A549 (cell line): ENCODE data around the gene TJP1. TPM values are rescaled to one million over a fixed set of nuclear protein-coding genes. Genes with fewer than 3 reads are reported as not detected.

Experiments
- ATAC-seq, 2 experiments: fragments of 200-7000 bp in 1 of 2; fragments of >200 bp in 1 of 2; cut with Nextera tagmentation in 1 of 2; cut with Tn5 transposase in 1 of 2; 3 replicates each; pipeline versions ENCODE4 v1.8.0 to v1.9.1; 2018 to 2020; ENCODE audit warnings: mild to moderate bottlenecking in 1 of 2, moderate library complexity in 1 of 2
- CTCF ChIA-PET: fragments of 300-600 bp; sonication (Branson Sonifier 250); formaldehyde crosslinking; extraction: SDS; loops from one replicate; lab custom pipeline; 2021; ENCODE audit warnings: antibody characterized with exemption, inconsistent platforms; lab: Yijun Ruan, JAX
- POLR2A ChIA-PET: fragments of 350-600 bp; formaldehyde crosslinking; extraction: SDS; loops from one replicate; lab custom pipeline; 2021; ENCODE audit warnings: antibody characterized with exemption, inconsistent platforms; lab: Yijun Ruan, JAX
- DNase-seq, 2 experiments: peaks; one replicate each; pipeline versions ENCODE4 v3.0.0 to v3.0.0-alpha.2; 2011 to 2016; ENCODE audit warnings: low read depth in 1 of 2, low spot score in 1 of 2
- FAIRE-seq: peaks from 2 replicates; lab custom pipeline; 2011; peaks lifted over from hg19 to GRCh38; lab: Jason Lieb, UNC
- H3K27ac ChIP-seq, 2 experiments: fragments of >200 bp; sonication (Bioruptor Twin); formaldehyde crosslinking; 3 replicates each; pipeline ENCODE4 v1.5.1; 2016 to 2017
- H3K4me1 ChIP-seq: fragments of >200 bp; sonication (Bioruptor Twin); formaldehyde crosslinking; 3 replicates; pipeline ENCODE4 v1.6.1; 2016
- H3K4me2 ChIP-seq: fragments of >200 bp; sonication (Bioruptor Twin); formaldehyde crosslinking; 3 replicates; pipeline ENCODE4 v1.6.1; 2016
- H3K4me3 ChIP-seq: fragments of >200 bp; sonication (Bioruptor Twin); formaldehyde crosslinking; 3 replicates; pipeline ENCODE4 v1.5.1; 2016
- H3K9me3 ChIP-seq: fragments of >200 bp; sonication (Bioruptor Twin); formaldehyde crosslinking; 3 replicates; pipeline ENCODE4 v1.6.1; 2016
- BHLHE40 ChIP-seq: IDR thresholded peaks from 2 replicates; pipeline ENCODE4 v1.6.1; 2012; ENCODE audit warnings: low read depth, low read length, inconsistent platforms
- CBX8 ChIP-seq: fragments of 200-600 bp; sonication (generic); IDR thresholded peaks from 2 replicates; pipeline ENCODE4 v1.6.1; 2016
- CEBPB ChIP-seq, 2 experiments: fragments of >200 bp in 1 of 2; sonication (Bioruptor Twin) in 1 of 2; formaldehyde crosslinking in 1 of 2; IDR thresholded peaks; 2 replicates each; pipeline ENCODE4 v1.6.1; 2012 to 2016
- CTCF ChIP-seq: fragments of >200 bp; sonication (Bioruptor Twin); formaldehyde crosslinking; IDR thresholded peaks from 3 replicates; pipeline ENCODE4 v1.5.1; 2016
- E2F6 ChIP-seq: IDR thresholded peaks from 2 replicates; pipeline ENCODE4 v1.6.1; 2012; ENCODE audit warnings: low read depth, borderline replicate concordance
- EHF ChIP-seq: fragments of 250-450 bp; sonication (Bioruptor Pico); IDR thresholded peaks from 2 replicates; pipeline ENCODE4 v1.5.0; 2020; ENCODE audit warnings: mild to moderate bottlenecking
- EHMT2 ChIP-seq: fragments of 200-600 bp; sonication (generic); IDR thresholded peaks from 2 replicates; pipeline ENCODE4 v1.6.1; 2016; ENCODE audit warnings: antibody characterized with exemption, low read depth, mild to moderate bottlenecking, moderate library complexity
- ELK1 ChIP-seq: fragments of 150-350 bp; IDR thresholded peaks from 2 replicates; pipeline ENCODE4 v1.6.1; 2014; ENCODE audit warnings: low read depth, mild to moderate bottlenecking, low read length
- EP300 ChIP-seq, 2 experiments: fragments of >200 bp; sonication (Bioruptor Twin); formaldehyde crosslinking; IDR thresholded peaks; 2 replicates in 1 of 2; 3 replicates in 1 of 2; pipeline ENCODE4 v1.6.1; 2016 to 2017
- FOSL2 ChIP-seq, 2 experiments: fragments of 450-650 bp in 1 of 2; fragments of >200 bp in 1 of 2; sonication (Bioruptor Twin) in 1 of 2; formaldehyde crosslinking; IDR thresholded peaks; 2 replicates each; pipeline versions ENCODE4 v1.5.0 to v1.6.1; 2016 to 2020; ENCODE audit warnings: mild to moderate bottlenecking in 1 of 2, moderate library complexity in 1 of 2
- GATA3 ChIP-seq: IDR thresholded peaks from 2 replicates; pipeline ENCODE4 v1.6.1; 2012; ENCODE audit warnings: borderline replicate concordance
- HOXB5 ChIP-seq: fragments of 250-450 bp; sonication (Bioruptor Pico); IDR thresholded peaks from 2 replicates; pipeline ENCODE4 v1.5.0; 2020; ENCODE audit warnings: mild to moderate bottlenecking, moderate library complexity
- JUN ChIP-seq, 2 experiments: fragments of >200 bp; sonication (Bioruptor Twin); formaldehyde crosslinking; IDR thresholded peaks; 2 replicates in 1 of 2; 3 replicates in 1 of 2; pipeline ENCODE4 v1.6.1; 2016 to 2017
- JUNB ChIP-seq: fragments of >200 bp; sonication (Bioruptor Twin); formaldehyde crosslinking; IDR thresholded peaks from 2 replicates; pipeline ENCODE4 v1.6.1; 2016
- MAFK ChIP-seq: fragments of 450-650 bp; IDR thresholded peaks from 2 replicates; pipeline ENCODE4 v1.6.1; 2014; ENCODE audit not compliant: partially characterized antibody
- MAX ChIP-seq: IDR thresholded peaks from 2 replicates; pipeline ENCODE4 v1.6.1; 2012
- MAZ ChIP-seq: fragments of 150-350 bp; IDR thresholded peaks from 2 replicates; pipeline ENCODE4 v1.6.1; 2014; ENCODE audit warnings: antibody characterized with exemption, low read depth, low read length, borderline replicate concordance
- MYC ChIP-seq: IDR thresholded peaks from 2 replicates; pipeline ENCODE4 v1.6.1; 2012; ENCODE audit warnings: mild to moderate bottlenecking, inconsistent platforms, low read length, improper control_type of control experiment, borderline replicate concordance
- NFE2L2 ChIP-seq: fragments of 150-350 bp; conservative IDR thresholded peaks from 2 replicates; pipeline ENCODE4 v1.6.1; 2014; ENCODE audit warnings: low read length
- PHF8 ChIP-seq: fragments of 200-600 bp; sonication (generic); IDR thresholded peaks from 2 replicates; pipeline ENCODE4 v1.6.1; 2016; ENCODE audit warnings: low read depth, mild to moderate bottlenecking, antibody characterized with exemption, moderate library complexity, borderline replicate concordance
- POLR2AphosphoS2 ChIP-seq: conservative IDR thresholded peaks from 2 replicates; pipeline ENCODE4 v1.6.1; 2012; ENCODE audit warnings: low read length, improper control_type of control experiment, inconsistent platforms
- RCOR1 ChIP-seq: fragments of 150-350 bp; IDR thresholded peaks from 2 replicates; pipeline ENCODE4 v1.6.1; 2014; ENCODE audit warnings: antibody characterized with exemption, low read length, low read depth
- RFX5 ChIP-seq: fragments of 450-650 bp; IDR thresholded peaks from 2 replicates; pipeline ENCODE4 v1.7.1; 2014; ENCODE audit warnings: antibody characterized with exemption, mild to moderate bottlenecking, moderate library complexity
- SMC3 ChIP-seq: fragments of >200 bp; sonication (Bioruptor Twin); formaldehyde crosslinking; IDR thresholded peaks from 3 replicates; pipeline ENCODE4 v1.6.1; 2018; ENCODE audit warnings: inconsistent platforms
- SREBF2 ChIP-seq: fragments of 450-650 bp; IDR thresholded peaks from 2 replicates; pipeline ENCODE4 v1.6.1; 2014; ENCODE audit warnings: mild to moderate bottlenecking, moderate library complexity
- ZNF302 ChIP-seq: fragments of 250-450 bp; sonication (Bioruptor Pico); IDR thresholded peaks from 2 replicates; pipeline ENCODE4 v1.9.0; 2021; ENCODE audit warnings: inconsistent platforms, mild to moderate bottlenecking, moderate library complexity
- ZSCAN20 ChIP-seq: fragments of 250-450 bp; sonication (Bioruptor Pico); IDR thresholded peaks from 2 replicates; pipeline ENCODE4 v1.8.0; 2022; ENCODE audit warnings: mild to moderate bottlenecking, moderate library complexity
- WGBS: methylation state at CpG from one replicate; pipeline ENCODE4 v1.1.6; 2017; ENCODE audit errors: missing lambda C conversion rate; 5-methylcytosine and 5-hydroxymethylcytosine counted together
- polyA plus RNA-seq, 4 experiments: library from polyadenylated mRNA; depleted of rRNA in 3 of 4; stranded (reverse); fragments of >200 nt; fragmentation: RNase III in 1 of 4; extraction: RNeasy Plus Mini Kit Qiagen cat#74134 plus additional on column Dnase treatment in 1 of 4; gene quantifications; 2 replicates in 3 of 4; 3 replicates in 1 of 4; pipeline ENCODE4 v1.2.3, GENCODE V29; 2011 to 2017
- TF ChIP-seq, protein P1 (sequence below): fragments of 200-600 bp; sonication (generic); IDR thresholded peaks from 2 replicates; pipeline ENCODE4 v1.6.1; 2016; ENCODE audit warnings: antibody characterized with exemption, mild to moderate bottlenecking, moderate library complexity

Gene TJP1
- polyA plus RNA-seq, 2 of the 4 experiments (the other 2 are of a cell fraction), result 55.0 to 179 TPM

DNA sequence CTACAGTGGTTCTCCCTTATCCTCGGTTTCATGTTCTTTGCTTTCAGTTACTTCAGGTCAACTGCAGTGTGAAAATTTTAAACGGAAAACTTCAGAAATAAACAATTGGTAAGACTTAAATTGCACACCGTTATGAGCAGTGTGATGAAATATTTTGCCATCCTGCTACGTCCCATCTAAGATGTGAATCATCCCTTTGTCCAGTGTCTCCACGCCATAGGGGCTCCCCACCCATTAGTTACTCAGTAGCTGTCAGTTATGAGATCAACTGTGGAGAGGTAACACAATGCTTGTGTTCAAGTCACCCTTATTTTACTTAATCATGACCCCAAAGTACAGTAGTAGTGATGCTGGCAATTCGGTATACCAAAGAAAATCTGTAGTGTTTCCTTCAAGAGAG is 47.4 kb downstream of the TJP1 start:
- Histone ChIP-seq H3K4me2 (peak overlapping the region; percentile 76), H3K4me1 (peaks cover 67% of the 10 kb centered on the region), H3K27ac (peak overlapping the region; percentile 71 to 82), H3K9me3 (no peaks in the 10 kb centered on the region), H3K4me3 (peak overlapping the region; percentile 17)
- peak; percentile 51; the same call in 1 of the 2 replicates for TF ChIP-seq FOSL2 (IDR thresholded peaks at IDR 0.05)
- peak; percentile 80 for TF ChIP-seq FOSL2 (CRISPR knock-in tag; IDR thresholded peaks at IDR 0.05)
- TF ChIP-seq SREBF2, result no peak
- TF ChIP-seq E2F6, result no peak
- no peak for TF ChIP-seq RFX5
- TF ChIP-seq RCOR1, result no peak
- no peak for TF ChIP-seq GATA3
- TF ChIP-seq MAX, result peak; percentile 60; the same call in 1 of the 2 replicates
- TF ChIP-seq POLR2AphosphoS2, result no peak
- TF ChIP-seq SMC3, result 0 out of 3 replicates have a peak, but pooled peaks have one; percentile 16
- TF ChIP-seq HOXB5, result no peak
- TF ChIP-seq, protein P1, sequence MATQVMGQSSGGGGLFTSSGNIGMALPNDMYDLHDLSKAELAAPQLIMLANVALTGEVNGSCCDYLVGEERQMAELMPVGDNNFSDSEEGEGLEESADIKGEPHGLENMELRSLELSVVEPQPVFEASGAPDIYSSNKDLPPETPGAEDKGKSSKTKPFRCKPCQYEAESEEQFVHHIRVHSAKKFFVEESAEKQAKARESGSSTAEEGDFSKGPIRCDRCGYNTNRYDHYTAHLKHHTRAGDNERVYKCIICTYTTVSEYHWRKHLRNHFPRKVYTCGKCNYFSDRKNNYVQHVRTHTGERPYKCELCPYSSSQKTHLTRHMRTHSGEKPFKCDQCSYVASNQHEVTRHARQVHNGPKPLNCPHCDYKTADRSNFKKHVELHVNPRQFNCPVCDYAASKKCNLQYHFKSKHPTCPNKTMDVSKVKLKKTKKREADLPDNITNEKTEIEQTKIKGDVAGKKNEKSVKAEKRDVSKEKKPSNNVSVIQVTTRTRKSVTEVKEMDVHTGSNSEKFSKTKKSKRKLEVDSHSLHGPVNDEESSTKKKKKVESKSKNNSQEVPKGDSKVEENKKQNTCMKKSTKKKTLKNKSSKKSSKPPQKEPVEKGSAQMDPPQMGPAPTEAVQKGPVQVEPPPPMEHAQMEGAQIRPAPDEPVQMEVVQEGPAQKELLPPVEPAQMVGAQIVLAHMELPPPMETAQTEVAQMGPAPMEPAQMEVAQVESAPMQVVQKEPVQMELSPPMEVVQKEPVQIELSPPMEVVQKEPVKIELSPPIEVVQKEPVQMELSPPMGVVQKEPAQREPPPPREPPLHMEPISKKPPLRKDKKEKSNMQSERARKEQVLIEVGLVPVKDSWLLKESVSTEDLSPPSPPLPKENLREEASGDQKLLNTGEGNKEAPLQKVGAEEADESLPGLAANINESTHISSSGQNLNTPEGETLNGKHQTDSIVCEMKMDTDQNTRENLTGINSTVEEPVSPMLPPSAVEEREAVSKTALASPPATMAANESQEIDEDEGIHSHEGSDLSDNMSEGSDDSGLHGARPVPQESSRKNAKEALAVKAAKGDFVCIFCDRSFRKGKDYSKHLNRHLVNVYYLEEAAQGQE, result no peak
- no peak for TF ChIP-seq CTCF
- no peak for TF ChIP-seq CBX8
- no peak for TF ChIP-seq ZSCAN20 (CRISPR knock-in tag)
- TF ChIP-seq JUN (IDR thresholded peaks at IDR 0.05), result peak; percentile 59 to 60; a peak in 3 of 5 replicates
- no peak for TF ChIP-seq MAZ
- TF ChIP-seq EHMT2, result no peak
- TF ChIP-seq PHF8, result no peak
- peak in 1 of 2 experiments; percentile 64; a peak in 1 of 5 replicates for TF ChIP-seq EP300 (IDR thresholded peaks at IDR 0.05)
- no peak for TF ChIP-seq ELK1
- no peak for TF ChIP-seq EHF (CRISPR knock-in tag)
- TF ChIP-seq JUNB, result peak; percentile 56
- TF ChIP-seq NFE2L2, result no peak
- no peak for TF ChIP-seq MAFK
- TF ChIP-seq CEBPB (IDR thresholded peaks at IDR 0.05), result peak; percentile 73 to 85; a peak in 3 of 4 replicates
- TF ChIP-seq MYC, result no peak
- TF ChIP-seq BHLHE40, result no peak
- TF ChIP-seq ZNF302 (CRISPR knock-in tag), result no peak
- POLR2A ChIA-PET, result interaction anchor here (0.6 kb wide), 1 partner anchor 46 kb away, joined by 3 read pairs; no protein-coding TSS in a partner anchor
- ATAC-seq (peak; percentile 92 to 96), DNase-seq (peak; percentile 48 to 87), FAIRE-seq (peak; percentile 94)
- CTCF ChIA-PET, result interaction anchor here (0.6 to 2.2 kb wide), 4 partner anchors 27 to 1438 kb away, joined by 3 to 11 read pairs (median 4); no protein-coding TSS in a partner anchor
- 4% methylated on average over 6 of the region's 6 CpGs for WGBS
